Fibroblast of lung (primary cell): ENCODE data around the gene PLLP. TPM values are rescaled to one million over a fixed set of nuclear protein-coding genes. Genes with fewer than 3 reads are reported as not detected.

Experiments
- DNase-seq, 2 donors: peaks; one replicate each; pipeline versions ENCODE4 v3.0.0 to v3.0.0-alpha.2; 2010; ENCODE audit warnings: low read depth in 2 of 2
- H2AFZ ChIP-seq: 2 replicates; pipeline ENCODE4 v1.5.1; 2012; ENCODE audit warnings: low read length, control low read depth, inconsistent platforms
- H3K27ac ChIP-seq: 2 replicates; pipeline ENCODE4 v1.5.1; 2011; ENCODE audit warnings: low read length, control low read depth; ENCODE audit not compliant: insufficient read depth
- H3K27me3 ChIP-seq: 2 replicates; pipeline ENCODE4 v1.5.1; 2011; ENCODE audit warnings: mild to moderate bottlenecking, low read length; ENCODE audit not compliant: control insufficient read depth, insufficient read depth
- H3K36me3 ChIP-seq: 2 replicates; pipeline ENCODE4 v1.5.1; 2011; ENCODE audit warnings: low read length; ENCODE audit not compliant: control insufficient read depth, insufficient read depth
- H3K4me1 ChIP-seq: 2 replicates; pipeline ENCODE4 v1.5.1; 2011; ENCODE audit warnings: low read length; ENCODE audit not compliant: control insufficient read depth, insufficient read depth; ENCODE audit errors: extremely low read depth
- H3K4me2 ChIP-seq: 2 replicates; pipeline ENCODE4 v1.5.1; 2011; ENCODE audit warnings: low read length, control low read depth; ENCODE audit not compliant: insufficient read depth; ENCODE audit errors: extremely low read depth
- H3K4me3 ChIP-seq, 4 experiments: fragments of 200-600 bp in 1 of 4; sonication (generic) in 1 of 4; replicated peaks in 1 of 4; 2 replicates each; pipeline ENCODE4 v1.5.1; 2011 to 2016; ENCODE audit warnings: low read length in 4 of 4, low read depth in 3 of 4, mild to moderate bottlenecking in 3 of 4, control low read depth in 2 of 4, inconsistent platforms in 1 of 4, mixed read lengths in 1 of 4; ENCODE audit not compliant: insufficient read depth in 1 of 4; ENCODE audit errors: control extremely low read depth in 1 of 4
- H3K79me2 ChIP-seq: 2 replicates; pipeline ENCODE4 v1.5.1; 2012; ENCODE audit warnings: mild to moderate bottlenecking, low read length, inconsistent platforms; ENCODE audit not compliant: control insufficient read depth, insufficient read depth
- H3K9ac ChIP-seq: 2 replicates; pipeline ENCODE4 v1.5.1; 2011; ENCODE audit warnings: mild to moderate bottlenecking, low read length, control low read depth; ENCODE audit not compliant: insufficient read depth
- H3K9me3 ChIP-seq: 2 replicates; pipeline ENCODE4 v1.5.1; 2012; ENCODE audit warnings: low read depth, low read length; ENCODE audit not compliant: control insufficient read depth, insufficient read depth
- H4K20me1 ChIP-seq: 2 replicates; pipeline ENCODE4 v1.5.1; 2011; ENCODE audit warnings: low read length; ENCODE audit not compliant: control insufficient read depth, insufficient read depth; ENCODE audit errors: extremely low read depth
- CTCF ChIP-seq, 2 donors: IDR thresholded peaks in 1 of 2; conservative IDR thresholded peaks in 1 of 2; 1 replicate in 1 of 2; 2 replicates in 1 of 2; pipeline ENCODE4 v1.5.1; 2011 to 2012; ENCODE audit warnings: low read length in 2 of 2, control low read depth in 1 of 2, inconsistent platforms in 1 of 2, low read depth in 1 of 2, mild to moderate bottlenecking in 1 of 2
- EZH2 ChIP-seq: IDR thresholded peaks from 2 replicates; pipeline ENCODE4 v1.5.1; 2012; ENCODE audit warnings: low read length, control low read depth, mild to moderate bottlenecking; ENCODE audit errors: missing control alignments
- polyA plus RNA-seq, 2 donors: library from polyadenylated mRNA; depleted of rRNA in 1 of 2; stranded (reverse) in 1 of 2; unstranded in 1 of 2; fragments of >200 nt; gene quantifications; 2 replicates each; pipeline ENCODE4 v1.2.1, GENCODE V29; 2011 to 2012; ENCODE audit warnings: missing spikeins in 1 of 2
- total RNA-seq: library from RNA; depleted of rRNA; stranded (reverse); fragments of >200 nt; gene quantifications from 2 replicates; pipeline ENCODE4 v1.2.1, GENCODE V29; 2014

The PLLP gene
- total and polyA plus RNA-seq, 2 donors (not counting 1 experiment from before 2014, with no cell fraction given) = 0.05 TPM; not detected in 1

GRCh38 chr16:57266531-57267260 lies 17.8 kb downstream of the PLLP start:
- Histone ChIP-seq H4K20me1 (no peaks in the 10 kb centered on the region), H3K9me3 (no peaks in the 10 kb centered on the region), H2AFZ (no peak overlapping the region), H3K4me3 (no peak overlapping the region), H3K79me2 (no peaks in the 10 kb centered on the region), H3K27ac (no peak overlapping the region), H3K9ac (no peak overlapping the region), H3K36me3 (no peaks in the 10 kb centered on the region), H3K27me3 (no peaks in the 10 kb centered on the region), H3K4me1 (no peaks in the 10 kb centered on the region), H3K4me2 (no peak overlapping the region)
- no peak for TF ChIP-seq CTCF (conservative IDR thresholded peaks at IDR 0.05 in 1 of 2, IDR thresholded peaks at IDR 0.05 in 1 of 2; ENCODE audit: low read depth in 1 of 2, low read length in 2 of 2)
- TF ChIP-seq EZH2 = no peak
- peak in 1 of 2 donors; percentile 29 for DNase-seq

DNA sequence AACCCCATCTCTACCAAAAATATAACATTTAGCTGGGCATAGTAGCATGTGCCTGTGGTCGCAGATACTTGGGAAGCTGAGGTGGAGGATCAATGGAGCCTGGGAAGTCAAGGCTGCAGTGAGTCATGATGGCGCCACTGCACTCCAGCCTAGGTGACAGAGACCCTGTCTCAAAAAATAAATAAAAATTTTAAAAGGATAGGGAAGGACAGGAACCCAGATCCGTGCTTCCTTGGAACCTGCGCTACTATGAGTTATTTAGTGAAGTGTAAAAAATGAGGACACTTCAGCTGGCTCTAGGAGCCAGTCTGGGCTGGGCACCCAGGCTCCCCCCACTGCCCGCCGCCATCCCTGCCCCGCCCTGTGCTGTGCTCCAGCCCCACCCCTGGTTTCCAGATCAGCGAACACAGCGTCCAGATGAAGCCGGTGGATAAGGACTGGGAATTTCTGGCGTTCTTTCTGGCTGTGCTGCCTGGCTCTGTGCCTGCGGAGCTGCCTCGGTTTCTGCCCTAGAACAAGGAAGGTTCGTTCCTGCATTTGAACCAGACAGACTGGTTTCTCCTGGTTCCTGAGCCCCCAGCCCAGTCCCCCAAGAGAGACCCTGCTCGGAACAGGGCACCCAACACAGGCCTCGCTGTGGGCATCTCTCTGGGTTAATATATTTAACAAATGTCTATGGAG lies 18.5 kb downstream of the PLLP start:
- H3K4me1 ChIP-seq = no peaks in the 10 kb centered on the region
- H3K4me3 ChIP-seq = no peak overlapping the region
- no peak overlapping the region for H3K27ac ChIP-seq
- TF ChIP-seq CTCF (conservative IDR thresholded peaks at IDR 0.05 in 1 of 2, IDR thresholded peaks at IDR 0.05 in 1 of 2; ENCODE audit: low read depth in 1 of 2, low read length in 2 of 2) (no peak), EZH2 (no peak)
- peak in 1 of 2 donors; percentile 73 for DNase-seq
- no peaks in the 10 kb centered on the region for H3K79me2 ChIP-seq
- H3K9me3 ChIP-seq = no peaks in the 10 kb centered on the region
- no peak overlapping the region for H3K4me2 ChIP-seq
- H2AFZ ChIP-seq = no peak overlapping the region
- H3K27me3 ChIP-seq = no peaks in the 10 kb centered on the region
- no peaks in the 10 kb centered on the region for H4K20me1 ChIP-seq
- no peak overlapping the region for H3K9ac ChIP-seq
- no peaks in the 10 kb centered on the region for H3K36me3 ChIP-seq

DNA sequence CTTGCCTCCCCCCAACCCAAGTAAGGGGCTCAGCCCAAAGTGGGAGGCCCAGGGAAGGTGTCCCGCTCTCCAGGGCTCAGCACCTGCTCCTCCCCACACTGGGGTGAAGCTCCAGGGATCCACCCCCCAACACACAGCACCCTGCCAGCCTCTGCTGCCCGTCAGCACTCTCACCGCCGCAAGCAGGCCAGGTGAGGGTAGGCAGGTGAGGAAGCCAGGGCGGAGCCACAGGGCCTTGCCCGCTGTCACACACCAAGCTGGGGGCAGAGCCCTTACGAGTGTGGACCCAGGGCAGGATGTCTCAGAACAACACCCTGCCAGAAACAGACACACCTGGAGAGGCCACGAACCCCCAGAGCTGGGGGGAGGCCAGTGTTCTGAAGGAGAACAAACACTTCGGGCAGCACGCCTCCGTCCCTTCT lies 19.5 kb downstream of the PLLP start:
- Histone ChIP-seq H3K27ac (no peak overlapping the region), H3K79me2 (no peaks in the 10 kb centered on the region), H3K4me2 (no peak overlapping the region), H3K4me3 (no peak overlapping the region), H2AFZ (no peak overlapping the region), H3K9ac (no peak overlapping the region), H3K9me3 (no peaks in the 10 kb centered on the region), H3K4me1 (no peaks in the 10 kb centered on the region), H3K27me3 (no peaks in the 10 kb centered on the region), H4K20me1 (no peaks in the 10 kb centered on the region), H3K36me3 (no peaks in the 10 kb centered on the region)
- no peak for DNase-seq
- TF ChIP-seq CTCF (conservative IDR thresholded peaks at IDR 0.05 in 1 of 2, IDR thresholded peaks at IDR 0.05 in 1 of 2; ENCODE audit: low read depth in 1 of 2, low read length in 2 of 2) (no peak), EZH2 (no peak)
